GM18870 (cell line): ENCODE data around the gene TMEM132C.
"Not testable (repeated sequence)": the region's sequence is repeated elsewhere in the genome, so short reads cannot be mapped to it uniquely, and the experiment has no call there.

Source experiments
- ATAC-seq: cut with Tn5 transposase; IDR thresholded peaks from one replicate; pipeline ENCODE4 v1.9.1; 2021; ENCODE audit warnings: moderate library complexity; ENCODE audit not compliant: unreplicated experiment

The TMEM132C gene

DNA sequence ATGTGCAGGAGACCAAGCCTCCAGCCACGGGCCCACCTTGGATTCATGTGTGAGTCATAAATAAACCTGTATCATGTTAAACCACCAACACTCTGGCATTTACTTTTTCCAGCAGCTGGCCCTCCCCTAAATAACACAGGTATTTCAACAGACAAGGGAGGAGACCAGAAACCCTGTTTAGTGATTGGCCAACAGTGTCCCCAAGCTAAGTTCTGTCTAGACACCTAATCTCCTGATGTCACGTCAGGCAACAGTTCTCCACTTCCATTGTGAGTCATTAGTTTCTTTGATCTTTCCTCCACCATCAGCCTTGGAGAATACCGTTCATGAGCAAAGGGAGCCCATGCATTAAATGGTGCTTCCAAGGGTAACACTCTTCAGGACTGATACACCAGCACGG lies 196.9 kb downstream of the TMEM132C start:
- ATAC-seq = no peak

DNA sequence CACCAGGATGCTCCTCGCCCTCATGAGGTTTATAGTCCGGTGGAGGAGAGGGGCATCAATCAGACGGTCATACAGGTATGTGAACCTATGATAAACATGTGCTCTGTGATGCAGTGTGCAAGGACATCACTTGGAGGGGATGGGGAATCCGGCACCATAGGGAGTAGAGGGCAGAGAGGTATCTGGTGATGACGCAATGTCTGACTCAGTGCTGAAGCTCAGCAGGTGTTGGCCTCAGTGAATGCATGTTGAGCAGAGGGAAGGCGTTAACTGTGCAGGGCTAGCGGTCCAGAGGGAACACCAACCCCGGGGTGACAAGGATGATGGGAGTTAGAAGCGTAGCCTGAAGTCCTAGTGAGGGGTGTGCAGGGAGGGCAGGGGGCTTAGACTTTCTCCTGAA lies 200.9 kb downstream of the TMEM132C start:
- no peak for ATAC-seq

DNA sequence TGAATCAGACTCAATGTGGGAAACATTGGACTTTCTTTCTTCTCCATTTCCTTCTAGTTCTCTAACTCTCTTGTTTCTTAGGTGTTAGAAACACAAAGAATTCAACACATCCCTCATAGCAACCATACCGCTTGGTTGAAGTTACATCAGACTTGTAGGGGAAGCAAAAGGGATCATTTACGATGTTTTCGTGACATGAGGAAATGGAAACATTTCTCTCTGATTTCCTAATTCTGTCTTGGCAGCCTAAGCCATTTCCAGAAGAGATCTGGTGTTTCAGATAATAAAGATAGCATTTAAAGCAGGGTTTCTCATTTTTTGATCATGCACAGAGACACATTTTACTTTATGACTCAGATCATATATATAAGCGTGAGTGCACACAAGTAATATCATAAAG lies 202.0 kb downstream of the TMEM132C start:
- ATAC-seq = no peak

DNA sequence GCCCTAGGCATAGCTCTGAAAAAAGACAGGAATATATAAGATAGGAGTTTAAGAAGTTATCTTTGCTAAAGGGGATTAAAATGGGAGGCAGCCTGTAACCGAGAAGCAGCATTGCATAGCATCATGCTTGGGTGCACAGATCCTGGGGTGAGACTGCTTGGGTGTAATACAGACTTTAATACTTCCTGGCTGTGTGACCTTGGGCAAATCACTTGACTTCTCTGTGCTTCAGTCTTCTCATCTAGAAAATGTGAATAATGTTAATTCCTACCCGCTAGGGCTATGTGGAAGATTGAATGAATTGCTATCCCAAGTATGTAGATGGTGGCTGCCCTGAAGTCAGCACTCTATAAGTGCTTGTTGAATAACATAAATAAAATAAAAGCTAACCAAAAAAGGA lies 204.5 kb downstream of the TMEM132C start:
- ATAC-seq = no peak

DNA sequence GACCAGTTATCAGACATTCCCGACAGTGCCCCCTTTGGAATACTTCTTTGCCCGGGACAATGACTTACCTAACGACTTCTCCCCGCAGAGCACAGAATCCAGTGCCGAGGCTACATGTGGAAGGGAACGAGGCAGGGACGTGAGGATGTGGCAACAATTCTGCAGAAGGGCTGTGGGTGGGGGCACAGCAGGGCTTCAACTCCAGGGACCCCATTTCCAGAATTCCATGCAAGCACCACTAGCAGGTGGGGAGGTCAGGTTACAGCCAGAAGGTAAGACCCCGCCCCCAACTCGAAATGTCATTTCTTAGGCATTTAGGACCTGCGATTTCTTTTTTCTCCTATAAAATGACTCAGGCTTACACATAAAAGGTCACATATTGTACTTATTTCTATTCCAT lies 207.9 kb downstream of the TMEM132C start:
- no peak for ATAC-seq

DNA sequence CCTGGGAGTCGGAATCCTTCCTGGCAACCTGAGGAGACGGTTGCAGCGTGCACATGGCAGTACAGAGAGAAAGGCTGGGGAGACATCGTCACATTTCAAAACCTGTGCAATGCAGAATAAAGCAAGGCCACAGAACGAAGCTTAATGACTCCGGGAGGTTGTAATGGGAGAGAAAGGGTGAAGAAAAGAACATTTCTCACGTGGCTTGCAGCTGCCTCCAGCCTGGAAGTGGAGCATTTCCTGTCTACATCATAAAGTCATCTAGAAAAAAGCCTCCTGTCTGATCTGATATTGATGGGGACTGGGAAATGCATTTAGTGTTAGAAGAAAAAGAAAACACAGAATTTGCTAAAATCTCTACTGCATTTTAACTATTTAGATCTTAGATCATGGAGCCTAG lies 209.3 kb downstream of the TMEM132C start:
- ATAC-seq = no peak

DNA sequence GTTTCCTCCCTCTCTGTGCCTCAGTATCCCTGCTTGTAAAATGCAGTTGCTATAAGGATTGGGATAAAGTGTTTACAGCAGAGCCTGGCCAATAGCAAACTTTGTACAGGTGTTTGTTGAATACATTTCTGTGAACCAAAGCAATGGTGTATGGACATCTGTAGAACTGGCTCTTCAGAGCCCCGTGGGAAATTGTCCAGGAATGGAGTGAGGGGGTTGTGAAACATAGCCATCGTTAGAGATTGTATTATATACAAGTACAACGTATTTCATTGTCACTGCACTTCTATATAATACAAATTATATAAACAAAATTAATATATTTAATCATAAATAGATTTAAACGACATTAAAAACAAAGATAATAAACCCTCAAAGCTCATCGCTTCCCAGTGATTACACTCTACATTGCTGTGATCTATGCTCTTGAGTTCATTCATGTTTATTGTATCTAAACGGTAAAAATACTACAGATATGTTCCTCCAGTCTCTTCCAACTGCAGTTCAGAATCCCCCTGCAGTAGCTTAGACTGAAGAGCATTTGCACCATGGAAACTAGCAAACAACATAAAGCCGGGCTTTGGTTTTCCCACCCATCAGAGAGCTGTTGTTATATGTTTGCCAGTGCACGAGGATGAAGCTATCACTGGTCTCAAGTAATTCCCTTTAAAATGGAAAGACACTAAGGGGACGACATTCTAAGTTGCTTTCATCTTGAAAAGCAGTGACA lies 216.7 kb downstream of the TMEM132C start:
- no peak for ATAC-seq

DNA sequence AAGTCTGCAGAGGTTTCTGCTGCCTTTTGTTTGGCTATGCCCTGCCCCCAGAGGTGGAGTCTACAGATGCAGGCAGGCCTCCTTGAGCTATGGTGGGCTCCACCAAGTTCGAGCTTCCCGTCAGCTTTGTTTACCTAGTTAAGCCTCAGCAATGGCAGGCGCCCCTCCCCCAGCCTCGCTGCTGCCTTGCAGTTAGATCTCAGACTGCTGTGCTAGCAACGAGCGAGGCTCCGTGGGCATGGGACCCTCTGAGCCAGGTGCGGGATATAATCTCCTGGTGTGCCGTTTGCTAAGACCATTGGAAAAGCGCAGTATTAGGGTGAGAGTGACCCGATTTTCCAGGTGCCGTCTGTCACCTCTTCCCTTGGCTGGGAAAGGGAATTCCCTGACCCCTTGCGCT lies 230.4 kb downstream of the TMEM132C start:
- not testable (repeated sequence) for ATAC-seq

DNA sequence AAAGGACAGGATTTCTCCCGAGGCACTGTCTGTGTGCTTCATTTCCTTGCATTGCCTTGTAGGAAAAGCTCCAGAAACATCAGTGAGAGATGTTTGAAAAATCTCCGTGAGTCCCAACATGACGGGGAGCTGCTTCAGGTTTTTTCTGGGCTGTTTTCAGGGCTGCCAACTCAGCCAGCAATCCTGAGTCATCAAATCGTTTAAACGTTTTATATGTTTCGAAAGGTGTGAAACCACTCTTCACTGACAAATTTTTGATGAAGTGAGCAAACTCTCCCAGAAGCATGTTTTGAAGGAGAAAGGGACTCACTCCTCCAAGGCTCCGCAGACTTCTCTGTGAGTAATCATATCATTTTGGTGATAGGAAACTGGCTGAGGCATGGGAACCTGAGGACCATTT lies 240.5 kb downstream of the TMEM132C start:
- ATAC-seq = no peak

DNA sequence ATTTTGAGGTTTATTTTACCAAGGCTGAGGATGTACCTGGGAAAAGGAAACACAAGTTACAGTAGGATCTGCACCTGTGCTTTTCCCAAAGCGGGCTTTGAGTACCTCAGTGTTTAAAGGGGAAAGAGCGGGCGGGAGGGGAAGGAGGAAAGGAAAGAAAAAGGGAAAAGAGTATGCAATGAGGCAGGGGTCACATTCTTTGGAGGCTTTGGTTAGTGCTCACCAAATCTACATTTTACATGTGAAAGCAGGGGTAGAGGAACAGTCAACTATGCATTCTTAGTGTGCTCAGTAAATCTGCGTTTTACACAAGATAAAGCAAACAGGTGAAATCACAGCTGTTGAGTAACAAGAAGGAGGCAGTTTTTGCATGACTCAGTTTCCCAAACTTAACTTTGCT lies 242.2 kb downstream of the TMEM132C start:
- ATAC-seq = no peak

DNA sequence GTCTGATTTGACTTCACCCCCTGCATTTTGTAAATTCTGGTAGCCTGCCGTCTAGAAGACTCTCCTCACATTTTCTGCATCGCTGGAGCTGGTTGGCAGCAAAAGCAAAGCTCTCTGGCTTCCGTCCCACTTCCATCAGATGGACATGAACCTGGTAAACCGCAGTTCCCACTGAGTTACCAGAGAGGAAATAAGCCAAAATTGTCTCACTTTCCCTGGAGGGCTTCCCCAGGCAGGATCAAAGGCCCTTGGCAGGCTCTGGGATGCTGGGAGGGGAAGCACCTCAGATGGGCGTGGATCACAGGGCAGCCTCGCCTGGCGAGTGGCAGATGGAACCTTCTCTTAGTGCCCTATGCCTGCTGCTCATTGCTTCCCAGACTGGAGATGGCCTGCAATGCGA lies 243.5 kb downstream of the TMEM132C start:
- ATAC-seq = no peak

DNA sequence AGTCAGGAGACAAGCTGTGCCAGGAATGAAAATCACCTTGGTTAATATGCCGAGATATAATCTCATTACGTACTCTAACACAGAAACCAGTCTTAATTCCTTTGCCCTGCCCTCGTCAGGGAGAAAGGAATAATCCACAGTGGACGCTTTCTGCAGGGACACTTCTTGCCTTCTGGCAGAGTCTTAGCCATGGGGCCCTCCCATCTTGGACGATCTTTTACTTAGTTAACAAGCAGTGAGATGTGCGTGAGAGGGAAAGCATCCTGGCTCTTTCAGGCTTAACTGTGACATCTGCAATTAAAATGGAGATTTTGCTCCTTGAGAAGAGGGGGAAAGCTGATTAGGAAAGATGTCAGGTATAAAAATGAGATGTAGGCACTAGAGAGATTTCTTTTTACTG lies 246.4 kb downstream of the TMEM132C start:
- ATAC-seq = no peak

DNA sequence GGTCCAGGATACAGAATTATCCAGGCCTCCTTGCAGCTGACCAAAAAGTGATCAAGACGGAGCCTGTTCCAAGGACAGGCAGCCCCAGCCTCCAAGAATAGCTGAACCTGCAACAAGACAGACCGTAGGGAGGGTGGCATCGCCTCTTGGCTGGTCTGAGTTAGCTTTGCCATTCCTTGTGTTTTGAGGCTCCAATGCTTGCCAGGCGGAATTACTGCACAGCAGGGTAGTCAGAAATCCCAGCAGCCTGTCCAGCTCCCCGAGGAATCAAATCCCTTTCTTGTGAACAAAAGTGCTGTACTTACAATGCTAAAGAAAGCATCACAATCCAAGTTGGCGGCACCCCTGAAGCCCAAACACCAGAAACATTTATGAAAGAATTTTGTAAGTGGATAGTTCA lies 246.9 kb downstream of the TMEM132C start:
- ATAC-seq = no peak

DNA sequence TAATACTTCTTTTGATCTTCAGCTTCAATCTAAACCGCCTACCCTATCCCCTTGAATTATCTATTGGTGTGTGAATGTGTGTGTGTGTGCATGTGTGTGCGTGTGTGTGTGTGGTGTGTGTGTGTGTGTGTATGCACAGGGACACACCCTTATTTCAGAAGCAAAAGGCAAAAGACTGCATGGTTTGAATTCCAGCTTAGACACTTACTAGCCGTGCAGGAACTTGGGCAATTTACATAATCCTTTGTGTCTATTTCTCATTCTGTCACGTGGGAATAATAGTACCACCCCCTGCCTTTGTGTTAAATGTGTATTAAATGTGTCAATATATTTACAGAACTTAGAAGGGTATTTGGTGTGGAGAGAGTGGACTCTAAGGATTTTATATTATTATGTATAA lies 251.7 kb downstream of the TMEM132C start:
- no peak for ATAC-seq

DNA sequence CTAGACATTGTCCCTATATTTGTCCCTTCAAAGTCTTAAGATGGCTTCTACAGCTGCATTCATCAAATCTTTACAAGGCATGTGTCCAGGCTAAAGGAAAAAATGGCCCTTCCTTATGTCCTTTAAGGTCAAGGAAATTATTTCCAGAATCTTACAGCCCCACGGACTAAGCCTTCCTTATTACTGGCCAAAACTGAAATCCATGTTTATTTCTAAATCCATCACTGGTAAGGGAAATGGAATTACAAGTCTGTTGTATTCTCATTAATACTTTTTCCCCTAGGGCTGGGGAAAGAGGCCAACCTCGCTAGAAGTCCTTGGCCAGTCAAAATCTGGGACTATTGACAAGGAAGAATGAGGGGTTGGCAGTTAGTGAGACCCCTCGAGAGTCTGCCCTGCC lies 252.5 kb downstream of the TMEM132C start:
- no peak for ATAC-seq

DNA sequence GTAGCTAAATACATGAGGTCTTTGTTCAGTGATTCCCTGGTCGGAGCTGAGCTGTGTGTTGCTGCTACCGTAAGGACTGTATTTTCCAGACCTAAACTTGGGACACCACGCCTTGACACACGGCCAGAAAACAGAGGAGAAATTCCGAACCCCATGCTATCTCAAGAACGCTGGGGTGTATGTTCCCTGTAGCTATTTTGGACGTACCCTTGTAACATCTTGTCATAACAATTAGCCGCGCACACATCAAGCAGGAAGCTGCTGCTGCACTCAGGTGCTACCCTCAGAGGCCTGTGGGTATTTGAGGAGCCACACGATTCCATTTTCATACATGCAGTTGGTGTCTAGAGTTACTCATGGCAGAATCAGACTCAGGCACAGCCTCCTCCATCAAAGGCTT lies 255.0 kb downstream of the TMEM132C start:
- no peak for ATAC-seq

DNA sequence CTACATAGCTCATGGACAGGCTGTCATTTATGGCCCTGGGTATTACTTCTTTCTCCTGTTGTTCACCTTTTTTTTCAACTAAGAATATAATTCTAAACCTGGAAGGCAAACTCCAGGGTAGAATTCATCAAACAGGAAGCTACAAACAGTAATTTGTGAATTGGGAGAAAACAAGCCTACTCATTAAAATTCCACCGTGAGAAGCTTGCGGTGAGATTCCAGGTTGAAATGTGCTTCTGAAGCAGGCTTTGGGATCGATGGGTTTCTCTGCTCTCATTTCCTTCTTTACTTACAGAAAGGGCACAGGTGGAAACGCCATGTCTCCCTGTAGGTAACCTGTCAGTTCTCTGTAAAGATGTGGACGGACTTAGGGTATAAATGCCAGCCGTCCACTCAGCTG lies 257.5 kb downstream of the TMEM132C start:
- no peak for ATAC-seq

DNA sequence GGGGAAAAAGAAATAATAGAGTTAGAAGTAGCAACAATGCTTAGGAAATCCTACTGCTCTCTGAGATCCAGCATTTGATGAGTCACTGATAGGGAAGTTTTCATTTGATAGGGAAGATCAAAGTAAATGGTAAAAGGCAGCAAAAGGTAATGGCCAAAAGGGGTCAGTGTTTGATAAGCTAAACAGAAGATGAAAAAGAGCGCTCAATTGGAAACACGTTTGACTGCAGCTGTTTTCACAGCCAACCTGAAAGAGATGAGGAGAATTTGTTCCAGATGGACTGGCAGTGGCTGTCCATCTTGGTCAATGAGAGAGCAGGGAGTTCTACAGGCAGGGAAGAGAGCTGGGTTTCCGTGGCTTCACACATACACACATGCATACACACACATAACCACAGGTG lies 264.2 kb downstream of the TMEM132C start:
- no peak for ATAC-seq

DNA sequence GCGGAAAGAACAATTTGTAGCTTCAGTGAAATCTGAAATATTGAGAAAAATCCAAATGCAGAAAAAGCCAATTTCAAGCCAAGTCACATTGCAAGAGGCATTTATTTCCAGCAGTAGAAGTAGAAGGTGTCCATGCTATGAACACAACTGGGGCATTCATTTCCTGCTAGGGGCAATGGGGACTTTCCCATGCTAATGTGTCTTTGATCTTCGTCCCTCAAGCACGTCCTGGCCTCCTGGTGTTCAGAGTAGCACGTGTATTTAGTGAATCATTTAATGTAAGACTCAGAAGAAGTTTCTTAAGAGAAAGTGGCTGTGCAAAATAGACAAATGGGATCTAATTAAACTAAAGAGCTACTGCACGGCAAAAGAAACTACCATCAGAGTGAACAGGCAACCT lies 267.9 kb downstream of the TMEM132C start:
- peak; percentile 58 for ATAC-seq

DNA sequence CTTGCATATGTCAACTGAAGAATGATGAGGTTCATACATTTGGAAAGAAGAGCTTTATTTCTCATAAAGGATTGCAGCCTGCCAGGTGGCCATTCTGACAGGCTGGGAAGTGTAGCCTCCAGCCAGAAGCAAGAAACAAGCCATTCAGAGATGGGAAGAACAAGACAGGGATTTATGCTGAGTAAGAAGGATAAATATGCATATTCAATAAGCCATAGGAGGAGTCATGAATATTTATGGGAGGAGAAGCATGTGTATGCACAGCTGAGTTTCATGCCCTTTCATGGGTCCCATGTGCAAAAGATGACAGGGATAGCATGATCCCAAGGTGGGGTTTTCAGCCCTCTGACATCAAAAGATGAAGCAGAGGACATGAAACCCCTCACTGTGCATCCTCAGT lies 269.8 kb downstream of the TMEM132C start:
- ATAC-seq = no peak

DNA sequence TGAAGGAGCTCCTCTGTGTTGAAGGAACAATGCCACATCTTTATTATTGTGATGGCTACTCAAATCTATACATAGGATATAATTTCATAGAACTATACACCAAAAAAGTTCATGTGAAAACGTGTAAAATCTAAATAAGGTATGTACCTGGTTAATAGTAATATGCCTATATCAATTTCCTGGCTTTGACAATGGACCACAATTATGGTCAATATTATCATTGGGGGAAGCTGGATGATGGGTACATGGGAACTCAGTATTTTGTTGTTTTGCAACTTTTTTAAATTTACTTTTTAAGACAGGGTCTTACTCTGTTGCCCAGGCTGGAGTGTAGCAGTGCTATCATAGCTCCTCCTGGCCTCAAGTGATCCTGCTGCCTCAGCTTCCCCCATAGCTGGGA lies 270.7 kb downstream of the TMEM132C start:
- ATAC-seq = no peak

DNA sequence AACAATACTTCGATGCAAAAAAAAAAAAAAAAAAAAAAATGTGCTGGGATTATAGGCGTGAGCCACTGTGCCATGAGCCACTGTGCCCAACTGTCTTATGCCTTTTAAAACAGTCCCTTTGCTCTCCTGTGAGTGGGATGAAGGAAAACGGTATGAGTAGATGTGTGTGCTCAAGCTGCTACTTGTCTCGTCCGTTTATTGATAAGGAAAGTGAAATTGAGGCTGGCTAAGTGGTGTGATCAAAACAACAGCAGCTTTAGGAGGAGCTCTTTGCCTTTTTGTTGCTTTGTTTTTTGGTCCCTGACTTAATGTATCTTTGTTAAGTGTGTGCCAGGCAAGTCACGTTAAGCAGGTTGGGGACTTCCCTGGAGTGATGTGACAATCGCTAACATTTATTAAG lies 275.9 kb downstream of the TMEM132C start:
- no peak for ATAC-seq

DNA sequence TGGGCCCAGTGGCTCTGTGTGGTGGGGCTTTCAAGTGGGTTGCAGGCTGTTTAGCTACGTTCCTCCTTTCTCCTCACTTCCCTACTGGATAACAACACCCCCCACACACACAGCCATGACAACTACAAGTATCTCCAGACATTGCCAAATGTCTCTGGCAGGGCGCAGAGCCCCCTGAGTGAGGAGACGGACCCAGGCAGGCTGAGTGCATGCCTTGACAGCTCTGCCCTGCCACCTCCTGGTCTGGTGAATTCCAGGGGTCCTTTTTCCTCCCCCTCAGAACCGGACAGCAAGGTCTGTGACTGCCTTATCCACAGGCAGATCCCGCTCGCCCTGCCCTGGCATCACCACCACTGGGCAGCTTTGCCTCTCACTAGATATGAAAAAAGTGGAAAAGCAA lies 276.5 kb downstream of the TMEM132C start:
- ATAC-seq = no peak
